ENCODE measurements around the gene DNER.

DNER gene

DNA sequence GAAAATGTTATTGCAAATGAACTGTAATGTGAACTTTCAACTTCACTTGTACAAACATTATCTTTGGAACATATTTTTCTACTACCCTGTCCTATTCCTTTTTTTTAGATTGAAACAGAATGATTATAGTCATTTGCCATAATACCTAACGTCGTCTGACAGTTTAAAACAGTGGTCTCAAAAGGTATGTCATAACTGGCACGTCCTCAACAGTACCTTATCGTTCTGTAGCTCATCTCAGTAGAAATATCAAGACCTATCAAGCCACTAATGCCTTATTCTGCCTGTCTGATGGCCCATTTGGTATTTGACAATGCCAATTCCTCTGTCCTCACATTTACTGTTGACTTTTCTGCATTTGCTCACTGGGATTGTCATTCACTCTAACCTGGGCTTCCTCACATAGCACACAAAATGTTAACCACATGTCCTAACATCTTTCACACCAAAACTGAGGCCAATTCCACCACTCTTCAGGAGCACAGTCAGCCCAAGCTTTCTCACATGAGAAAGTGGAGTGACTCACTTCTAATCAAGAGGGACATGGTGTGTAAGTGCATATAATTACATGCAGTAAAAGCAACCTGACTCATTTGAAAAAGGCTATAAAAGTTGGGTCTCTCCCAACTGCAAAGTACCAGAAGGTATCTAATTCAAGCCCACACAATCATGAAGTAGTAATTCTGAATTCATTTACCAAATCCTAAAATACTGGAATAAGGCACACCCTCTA, 34.8 kb downstream of the DNER start:
- Histone ChIP-seq H3K9me2 (ENCODE audit: low read depth, low read length) (no peaks in the 10 kb centered on the region), H3K27ac (ENCODE audit: low read depth, low read length, poor library complexity, severe bottlenecking) (no peak overlapping the region), H3K36me3 (ENCODE audit: insufficient read depth, low read length) (no peaks in the 10 kb centered on the region), H2AFZ (ENCODE audit: low read length) (no peak overlapping the region), H3K27me3 (ENCODE audit: insufficient read depth, low read length) (no peaks in the 10 kb centered on the region), H3K4me1 (ENCODE audit: insufficient read depth, low read length, severe bottlenecking) (no peaks in the 10 kb centered on the region), H3K79me2 (ENCODE audit: insufficient read depth, low read length) (no peaks in the 10 kb centered on the region), H3K4me2 (ENCODE audit: low read length) (no peak overlapping the region), H3F3A (ENCODE audit: insufficient read depth, low read length) (no peaks in the 10 kb centered on the region), H3K9ac (ENCODE audit: low read length) (no peak overlapping the region), H4K20me1 (ENCODE audit: insufficient read depth, low read length) (no peaks in the 10 kb centered on the region), H3K9me3 (ENCODE audit: low read length) (no peaks in the 10 kb centered on the region), H3K4me3 (ENCODE audit: low read depth, low read length, poor library complexity, severe bottlenecking) (no peak overlapping the region)
- TF ChIP-seq, protein P1, sequence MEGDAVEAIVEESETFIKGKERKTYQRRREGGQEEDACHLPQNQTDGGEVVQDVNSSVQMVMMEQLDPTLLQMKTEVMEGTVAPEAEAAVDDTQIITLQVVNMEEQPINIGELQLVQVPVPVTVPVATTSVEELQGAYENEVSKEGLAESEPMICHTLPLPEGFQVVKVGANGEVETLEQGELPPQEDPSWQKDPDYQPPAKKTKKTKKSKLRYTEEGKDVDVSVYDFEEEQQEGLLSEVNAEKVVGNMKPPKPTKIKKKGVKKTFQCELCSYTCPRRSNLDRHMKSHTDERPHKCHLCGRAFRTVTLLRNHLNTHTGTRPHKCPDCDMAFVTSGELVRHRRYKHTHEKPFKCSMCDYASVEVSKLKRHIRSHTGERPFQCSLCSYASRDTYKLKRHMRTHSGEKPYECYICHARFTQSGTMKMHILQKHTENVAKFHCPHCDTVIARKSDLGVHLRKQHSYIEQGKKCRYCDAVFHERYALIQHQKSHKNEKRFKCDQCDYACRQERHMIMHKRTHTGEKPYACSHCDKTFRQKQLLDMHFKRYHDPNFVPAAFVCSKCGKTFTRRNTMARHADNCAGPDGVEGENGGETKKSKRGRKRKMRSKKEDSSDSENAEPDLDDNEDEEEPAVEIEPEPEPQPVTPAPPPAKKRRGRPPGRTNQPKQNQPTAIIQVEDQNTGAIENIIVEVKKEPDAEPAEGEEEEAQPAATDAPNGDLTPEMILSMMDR (IDR thresholded peaks at IDR 0.05; ENCODE audit: low read length) = no peak
- TF ChIP-seq EZH2 (IDR thresholded peaks at IDR 0.05; ENCODE audit: borderline replicate concordance, low read length) = no peak

DNA sequence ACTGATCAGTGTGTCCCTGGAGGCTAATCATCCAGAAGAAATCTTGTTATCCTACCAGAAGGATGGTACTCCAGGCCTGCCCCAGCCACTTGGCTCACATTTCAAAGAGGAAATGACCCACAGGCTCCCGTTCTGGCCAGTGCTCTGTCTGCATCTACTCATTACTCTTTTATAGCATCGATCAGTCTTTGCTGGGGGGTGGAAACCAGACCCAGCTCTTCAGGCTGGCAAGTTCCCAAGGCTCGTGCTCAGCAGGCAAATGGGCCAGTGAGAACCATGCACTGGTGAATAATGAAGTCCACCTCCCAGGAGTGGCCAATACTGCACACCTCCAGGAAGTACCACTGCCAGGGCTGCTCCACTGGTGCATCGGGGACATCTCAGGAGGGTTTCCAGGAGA, 38.8 kb downstream of the DNER start:
- Histone ChIP-seq H3K79me2 (ENCODE audit: insufficient read depth, low read length) (no peaks in the 10 kb centered on the region), H3K9ac (ENCODE audit: low read length) (no peak overlapping the region)
- TF ChIP-seq, protein P1 (IDR thresholded peaks at IDR 0.05; ENCODE audit: low read length) = no peak
- no peak for TF ChIP-seq EZH2 (IDR thresholded peaks at IDR 0.05; ENCODE audit: borderline replicate concordance, low read length)

DNA sequence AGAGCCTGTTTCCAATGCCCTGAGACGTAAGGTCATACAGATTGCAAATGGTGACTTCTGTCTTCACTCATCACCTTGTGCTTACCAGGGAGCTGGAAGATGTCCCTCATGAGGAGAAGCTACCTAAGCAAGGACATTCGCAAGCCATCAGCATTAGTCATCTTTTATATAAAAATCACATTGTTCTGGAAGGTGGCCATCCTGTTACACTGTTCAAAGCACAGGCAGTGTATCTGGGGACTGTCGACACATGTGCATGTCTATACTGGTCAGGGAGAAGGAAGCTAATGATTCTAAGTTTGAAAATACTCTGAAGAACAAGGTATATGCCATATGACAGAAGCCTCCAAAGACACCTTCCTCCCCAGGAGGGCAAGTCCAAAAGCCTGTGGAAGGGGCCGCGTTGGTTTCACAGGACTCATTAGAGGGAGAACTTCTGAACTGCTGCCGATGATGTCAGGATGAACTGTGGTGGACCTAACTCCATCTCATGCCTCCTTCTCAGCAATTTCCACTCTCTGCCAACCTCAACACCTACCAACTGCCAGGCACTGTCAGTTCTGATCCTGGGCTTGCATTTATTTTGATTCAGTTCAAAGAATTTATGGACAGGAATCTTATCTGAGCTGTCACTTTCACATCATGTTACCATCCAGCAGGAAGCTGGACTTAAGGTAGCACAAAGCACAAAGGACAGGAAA, 39.4 kb downstream of the DNER start:
- TF ChIP-seq, protein P1 (IDR thresholded peaks at IDR 0.05; ENCODE audit: low read length) = no peak
- TF ChIP-seq EZH2 (IDR thresholded peaks at IDR 0.05; ENCODE audit: borderline replicate concordance, low read length) = no peak
- no peak overlapping the region for H3K27ac ChIP-seq (ENCODE audit: low read depth, low read length, poor library complexity, severe bottlenecking)

More for the DNA sequence above, 38.8 kb downstream of the DNER start:
- H3K4me1 ChIP-seq (ENCODE audit: insufficient read depth, low read length, severe bottlenecking) = no peaks in the 10 kb centered on the region
- H3K27me3 ChIP-seq (ENCODE audit: insufficient read depth, low read length) = no peaks in the 10 kb centered on the region
- no peak overlapping the region for H3K27ac ChIP-seq (ENCODE audit: low read depth, low read length, poor library complexity, severe bottlenecking)
- no peak overlapping the region for H3K4me3 ChIP-seq (ENCODE audit: low read depth, low read length, poor library complexity, severe bottlenecking)
- H3K9me2 ChIP-seq (ENCODE audit: low read depth, low read length) = no peaks in the 10 kb centered on the region
- no peaks in the 10 kb centered on the region for H3F3A ChIP-seq (ENCODE audit: insufficient read depth, low read length)
- H3K4me2 ChIP-seq (ENCODE audit: low read length) = no peak overlapping the region
- no peak overlapping the region for H2AFZ ChIP-seq (ENCODE audit: low read length)
- no peaks in the 10 kb centered on the region for H3K9me3 ChIP-seq (ENCODE audit: low read length)
- H4K20me1 ChIP-seq (ENCODE audit: insufficient read depth, low read length) = no peaks in the 10 kb centered on the region
- no peaks in the 10 kb centered on the region for H3K36me3 ChIP-seq (ENCODE audit: insufficient read depth, low read length)

More for the DNA sequence above, 39.4 kb downstream of the DNER start:
- Histone ChIP-seq H3K9ac (ENCODE audit: low read length) (no peak overlapping the region), H3K9me3 (ENCODE audit: low read length) (no peaks in the 10 kb centered on the region), H3K79me2 (ENCODE audit: insufficient read depth, low read length) (no peaks in the 10 kb centered on the region), H3K4me2 (ENCODE audit: low read length) (no peak overlapping the region), H3K4me1 (ENCODE audit: insufficient read depth, low read length, severe bottlenecking) (no peaks in the 10 kb centered on the region), H3K27me3 (ENCODE audit: insufficient read depth, low read length) (no peaks in the 10 kb centered on the region), H3F3A (ENCODE audit: insufficient read depth, low read length) (no peaks in the 10 kb centered on the region), H3K4me3 (ENCODE audit: low read depth, low read length, poor library complexity, severe bottlenecking) (no peak overlapping the region), H3K36me3 (ENCODE audit: insufficient read depth, low read length) (no peaks in the 10 kb centered on the region), H4K20me1 (ENCODE audit: insufficient read depth, low read length) (no peaks in the 10 kb centered on the region), H3K9me2 (ENCODE audit: low read depth, low read length) (no peaks in the 10 kb centered on the region), H2AFZ (ENCODE audit: low read length) (no peak overlapping the region)
